Lung (tissue), 12 donors: Measurements from ENCODE around the gene C1QTNF9B. TPM values are rescaled to one million over a fixed set of nuclear protein-coding genes. Genes with fewer than 3 reads are reported as not detected.

Experiments used
- ATAC-seq: fragments of 200-7000 bp; cut with Tn5 transposase; one replicate; pipeline ENCODE4 v1.9.1; 2020; ENCODE audit warnings: moderate number of reproducible peaks; ENCODE audit not compliant: insufficient read depth, low FRiP score
- DNase-seq, 3 donors: peaks; one replicate each; pipeline ENCODE4 v3.0.0-alpha.2; 2013 to 2017
- H3K27ac ChIP-seq, 2 donors: one replicate each; pipeline ENCODE4 v1.5.1; 2013; ENCODE audit warnings: mild to moderate bottlenecking in 2 of 2, moderate library complexity in 2 of 2, control low read depth in 1 of 2, inconsistent platforms in 1 of 2, low read depth in 1 of 2, low read length in 1 of 2
- H3K27me3 ChIP-seq, 3 donors: one replicate each; pipeline ENCODE4 v1.5.1; 2013; ENCODE audit warnings: low read length in 2 of 3; ENCODE audit not compliant: control insufficient read depth in 3 of 3, insufficient read depth in 3 of 3
- H3K36me3 ChIP-seq, 4 donors: one replicate each; pipeline ENCODE4 v1.5.1; 2013; ENCODE audit warnings: low read length in 4 of 4, mild to moderate bottlenecking in 1 of 4, moderate library complexity in 1 of 4; ENCODE audit not compliant: control insufficient read depth in 4 of 4, insufficient read depth in 4 of 4
- H3K4me1 ChIP-seq, 5 donors: one replicate each; pipeline ENCODE4 v1.5.1; 2013; ENCODE audit warnings: low read length in 5 of 5, mild to moderate bottlenecking in 2 of 5, moderate library complexity in 1 of 5; ENCODE audit not compliant: control insufficient read depth in 5 of 5, insufficient read depth in 5 of 5
- H3K4me3 ChIP-seq: one replicate; pipeline ENCODE4 v1.5.1; 2013; ENCODE audit warnings: mild to moderate bottlenecking, control low read depth, moderate library complexity
- H3K9ac ChIP-seq, 2 donors: one replicate each; pipeline ENCODE4 v1.5.1; 2013; ENCODE audit warnings: low read length in 2 of 2, control low read depth in 1 of 2; ENCODE audit not compliant: insufficient read depth in 1 of 2
- H3K9me3 ChIP-seq, 4 donors: one replicate each; pipeline ENCODE4 v1.5.1; 2013; ENCODE audit warnings: low read length in 3 of 4, mild to moderate bottlenecking in 1 of 4, moderate library complexity in 1 of 4; ENCODE audit not compliant: control insufficient read depth in 4 of 4, insufficient read depth in 3 of 4
- WGBS, 2 donors: extraction: QIAGEN DNeasy Blood & Tissue Kit; methylation state at CpG; one replicate each; pipeline ENCODE4 v1.1.7; 2013; 5-methylcytosine and 5-hydroxymethylcytosine counted together
- polyA plus RNA-seq, 2 donors: library from polyadenylated mRNA; stranded (reverse); fragments of 200-250 nt; gene quantifications; one replicate each; pipeline ENCODE4 v1.2.1, GENCODE V29; 2013
- total RNA-seq, 2 donors: library from RNA; depleted of rRNA in 1 of 2; stranded (reverse); fragments of >200 nt in 1 of 2; gene quantifications; one replicate each; pipeline ENCODE4 v1.2.1, GENCODE V29; 2014 to 2021
- TF ChIP-seq, protein P1 (sequence below): IDR thresholded peaks from 2 replicates; pipeline ENCODE4 v1.5.1; 2012; ENCODE audit warnings: mild to moderate bottlenecking; ENCODE audit errors: control extremely low read depth, extremely low read depth
- donor health status: control.
- donor health status: control.
- donor health status: Bipolar disorder and iron deficiency.
- donor health status: healthy.
- donor health status: DM: yes; HTN: yes; CAD: no.

The C1QTNF9B gene
- total and polyA plus RNA-seq, 4 donors = 0.21 TPM; not detected in 3

DNA sequence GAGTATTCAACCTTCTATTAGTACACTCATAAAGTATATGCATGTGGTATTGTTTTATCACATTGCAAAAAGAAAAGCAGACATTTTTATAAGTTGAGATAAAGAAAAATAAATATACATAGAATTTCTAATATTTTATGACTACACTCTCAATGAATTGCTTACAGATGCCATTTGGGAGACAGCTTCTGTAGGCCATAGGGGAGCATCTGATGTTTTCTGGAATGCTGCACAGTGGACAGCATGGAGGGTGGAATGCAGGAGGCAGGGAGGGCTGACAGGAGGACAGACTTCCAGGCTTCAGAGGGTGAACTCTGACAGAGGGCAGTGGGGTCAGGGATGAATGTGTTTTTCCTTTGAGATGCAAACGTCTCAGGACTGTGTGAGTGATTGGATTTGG, 53.9 kb downstream of the C1QTNF9B start:
- TF ChIP-seq, protein P1, sequence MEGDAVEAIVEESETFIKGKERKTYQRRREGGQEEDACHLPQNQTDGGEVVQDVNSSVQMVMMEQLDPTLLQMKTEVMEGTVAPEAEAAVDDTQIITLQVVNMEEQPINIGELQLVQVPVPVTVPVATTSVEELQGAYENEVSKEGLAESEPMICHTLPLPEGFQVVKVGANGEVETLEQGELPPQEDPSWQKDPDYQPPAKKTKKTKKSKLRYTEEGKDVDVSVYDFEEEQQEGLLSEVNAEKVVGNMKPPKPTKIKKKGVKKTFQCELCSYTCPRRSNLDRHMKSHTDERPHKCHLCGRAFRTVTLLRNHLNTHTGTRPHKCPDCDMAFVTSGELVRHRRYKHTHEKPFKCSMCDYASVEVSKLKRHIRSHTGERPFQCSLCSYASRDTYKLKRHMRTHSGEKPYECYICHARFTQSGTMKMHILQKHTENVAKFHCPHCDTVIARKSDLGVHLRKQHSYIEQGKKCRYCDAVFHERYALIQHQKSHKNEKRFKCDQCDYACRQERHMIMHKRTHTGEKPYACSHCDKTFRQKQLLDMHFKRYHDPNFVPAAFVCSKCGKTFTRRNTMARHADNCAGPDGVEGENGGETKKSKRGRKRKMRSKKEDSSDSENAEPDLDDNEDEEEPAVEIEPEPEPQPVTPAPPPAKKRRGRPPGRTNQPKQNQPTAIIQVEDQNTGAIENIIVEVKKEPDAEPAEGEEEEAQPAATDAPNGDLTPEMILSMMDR = no peak
- no peaks in the 10 kb centered on the region for H3K9me3 ChIP-seq
- H3K36me3 ChIP-seq = peaks cover 0 to 5% (median 2%) of the 10 kb centered on the region in 4 donors
- ATAC-seq = no peak
- H3K4me3 ChIP-seq = no peak overlapping the region
- no peak for DNase-seq
- no peak overlapping the region for H3K9ac ChIP-seq
- WGBS, 2 donors = 74 to 82% methylated on average over 1 of the region's 1 CpG
- no peaks in the 10 kb centered on the region for H3K27me3 ChIP-seq
- peaks cover 0 to 5% (median 0%) of the 10 kb centered on the region in 5 donors for H3K4me1 ChIP-seq
- no peak overlapping the region for H3K27ac ChIP-seq

DNA sequence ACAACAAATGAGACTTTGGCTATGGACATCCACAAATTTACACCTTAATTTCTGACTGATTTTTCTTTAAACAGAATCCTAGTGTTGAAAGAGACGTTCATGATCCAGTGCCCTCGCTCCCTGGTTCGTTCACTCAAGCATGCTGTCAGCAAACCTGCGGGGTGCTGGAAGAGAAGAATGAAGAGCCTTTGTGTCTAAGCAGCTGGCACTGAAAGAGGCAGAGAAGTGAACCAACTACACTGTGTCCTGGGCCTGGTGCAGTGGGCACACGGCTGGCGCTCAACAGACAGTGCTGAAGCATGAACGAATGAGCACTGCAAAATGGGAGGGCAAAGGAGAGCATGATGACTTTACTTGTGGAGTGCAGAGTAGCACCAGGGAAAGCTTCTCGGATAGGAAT, 54.9 kb downstream of the C1QTNF9B start:
- Histone ChIP-seq H3K4me1 (peaks cover 0 to 5% (median 0%) of the 10 kb centered on the region in 5 donors), H3K27me3 (no peaks in the 10 kb centered on the region), H3K36me3 (peaks cover 0 to 6% (median 2%) of the 10 kb centered on the region in 4 donors), H3K4me3 (no peak overlapping the region), H3K27ac (no peak overlapping the region), H3K9ac (no peak overlapping the region), H3K9me3 (no peaks in the 10 kb centered on the region)
- ATAC-seq = no peak
- no peak for DNase-seq
- TF ChIP-seq, protein P1 = no peak
- WGBS, 2 donors = 98 to 99% methylated on average over 8 of the region's 8 CpGs

Other genes starting within 250 kb of the C1QTNF9B start
- 10 to 100 TPM; 18.3 to 32.2 TPM for gene MIPEP, start 8.1 kb downstream of the C1QTNF9B start, total RNA-seq
- 10 to 100 TPM; 12.9 to 35.1 TPM for gene MIPEP, start 8.1 kb downstream of the C1QTNF9B start, polyA plus RNA-seq